ENCODE measurements around the gene CHRM1. TPM values are rescaled to one million over a fixed set of nuclear protein-coding genes. Genes with fewer than 3 reads are reported as not detected.

The CHRM1 gene
- total RNA-seq, 1 experiment from 2014 or later: 0.10 TPM

- Histone ChIP-seq H3K9me2 (ENCODE audit: insufficient read depth) (no peaks in the 10 kb centered on the region), H3K36me3 (ENCODE audit: control insufficient read depth in 1 of 2, insufficient read depth in 2 of 2, low read length in 2 of 2) (peaks cover 41 to 60% of the 10 kb centered on the region in 2 experiments), H2AFZ (ENCODE audit: low read depth, low read length, poor library complexity, severe bottlenecking) (no peak overlapping the region), H3K79me2 (ENCODE audit: insufficient read depth, low read length) (peaks cover 43% of the 10 kb centered on the region), H3K4me1 (ENCODE audit: control insufficient read depth in 1 of 2, insufficient read depth in 2 of 2, low read length in 2 of 2) (peaks cover 25 to 62% of the 10 kb centered on the region in 2 experiments), H3K27me3 (ENCODE audit: insufficient read depth, low read length) (no peaks in the 10 kb centered on the region), H4K20me1 (ENCODE audit: insufficient read depth) (peaks cover 30% of the 10 kb centered on the region; the same call in 1 of the 2 replicates), H3K9me3 (ENCODE audit: control insufficient read depth in 1 of 2, insufficient read depth in 1 of 2, low read depth in 1 of 2, low read length in 2 of 2) (no peaks in the 10 kb centered on the region), H3K9ac (ENCODE audit: low read length) (no peak overlapping the region), H3K4me2 (ENCODE audit: low read length) (peak overlapping the region; percentile 31; the same call in 1 of the 2 replicates), H3K4me3 (replicated peaks in 1 of 2; ENCODE audit: low read depth in 1 of 2, low read length in 2 of 2) (no peak overlapping the region), H3K27ac (ENCODE audit: low read depth, low read length) (peak overlapping the region; percentile 54; the same call in 1 of the 2 replicates)
- intact Hi-C loops (cut with micrococcal nuclease): no loop called here
- ChIA-PET CTCF (interaction anchor here (1.6 kb wide), 1 partner anchor 132 kb away, joined by 4 read pairs; no protein-coding TSS in a partner anchor), RAD21 (ENCODE audit: low non-redundant PET in 1 of 2, low total read pairs in 2 of 2, uncharacterized antibody in 2 of 2, unreplicated experiment in 2 of 2) (no interaction called here), POLR2A (no interaction called here)
- BruUV-seq (replicated peaks): TSS peak; percentile 3
- DNase-seq (ENCODE audit: low read depth, low spot score): no peak
- TF ChIP-seq JUND (IDR thresholded peaks at IDR 0.05): no peak
- TF ChIP-seq POLR2AphosphoS5 (IDR thresholded peaks at IDR 0.05; ENCODE audit: low read depth, low read length): 0 out of 2 replicates have a peak, but pooled peaks have one; percentile 33
- ATAC-seq: no peak
Measured at GRCh38 chr11:62888406-62888805, 32.8 kb downstream of the CHRM1 start.

- Histone ChIP-seq H4K20me1 (ENCODE audit: insufficient read depth) (peaks cover 39% of the 10 kb centered on the region; the same call in 1 of the 2 replicates), H3K9ac (ENCODE audit: low read length) (no peak overlapping the region), H3K79me2 (ENCODE audit: insufficient read depth, low read length) (peaks cover 72% of the 10 kb centered on the region), H3K4me2 (ENCODE audit: low read length) (peak overlapping the region; percentile 4; the same call in 1 of the 2 replicates), H3K36me3 (ENCODE audit: control insufficient read depth in 1 of 2, insufficient read depth in 2 of 2, low read length in 2 of 2) (peaks cover 53 to 76% of the 10 kb centered on the region in 2 experiments), H3K9me2 (ENCODE audit: insufficient read depth) (no peaks in the 10 kb centered on the region), H3K27ac (ENCODE audit: low read depth, low read length) (no peak overlapping the region), H2AFZ (ENCODE audit: low read depth, low read length, poor library complexity, severe bottlenecking) (no peak overlapping the region), H3K27me3 (ENCODE audit: insufficient read depth, low read length) (no peaks in the 10 kb centered on the region), H3K4me1 (ENCODE audit: control insufficient read depth in 1 of 2, insufficient read depth in 2 of 2, low read length in 2 of 2) (peaks cover 39 to 83% of the 10 kb centered on the region in 2 experiments), H3K4me3 (replicated peaks in 1 of 2; ENCODE audit: low read depth in 1 of 2, low read length in 2 of 2) (no peak overlapping the region), H3K9me3 (ENCODE audit: control insufficient read depth in 1 of 2, insufficient read depth in 1 of 2, low read depth in 1 of 2, low read length in 2 of 2) (no peaks in the 10 kb centered on the region)
- intact Hi-C loops (cut with micrococcal nuclease): no loop called here
- no peak for ATAC-seq
- CTCF ChIA-PET: interaction anchor here (0.9 kb wide), 1 partner anchor 135 kb away, joined by 4 read pairs; no protein-coding TSS in a partner anchor
- RAD21 ChIA-PET (ENCODE audit: low non-redundant PET in 1 of 2, low total read pairs in 2 of 2, uncharacterized antibody in 2 of 2, unreplicated experiment in 2 of 2): interaction anchor here in 1 of 2 experiments (0.6 kb wide), 1 partner anchor 42 kb away, joined by 4 read pairs; no protein-coding TSS in a partner anchor
- no TSS peak for BruUV-seq (replicated peaks)
- DNase-seq (ENCODE audit: low read depth, low spot score): no peak
- POLR2A ChIA-PET: interaction anchor here (1.2 to 2.1 kb wide), 4 partner anchors 9 to 44 kb away, joined by 3 to 9 read pairs (median 7); no protein-coding TSS in a partner anchor
- no peak for TF ChIP-seq EGR1 (IDR thresholded peaks at IDR 0.05; ENCODE audit: low read depth)
- TF ChIP-seq YY1 (IDR thresholded peaks at IDR 0.05; ENCODE audit: extremely low read depth, insufficient replicate concordance, low read depth, low read length): no peak
- no peak for TF ChIP-seq ELF1 (IDR thresholded peaks at IDR 0.05; ENCODE audit: borderline replicate concordance, low read depth)
- no peak for TF ChIP-seq ZFX (IDR thresholded peaks at IDR 0.05)
- no peak for TF ChIP-seq TCF7L2 (IDR thresholded peaks at IDR 0.05; ENCODE audit: borderline replicate concordance, extremely low read depth, insufficient read depth, insufficient read length)
- TF ChIP-seq ZBTB33 (IDR thresholded peaks at IDR 0.05; ENCODE audit: extremely low read depth, insufficient replicate concordance, low read length): no peak
- no peak for TF ChIP-seq ATF3 (IDR thresholded peaks at IDR 0.05)
- no peak for TF ChIP-seq MAX (IDR thresholded peaks at IDR 0.05)
- TF ChIP-seq CBX3 (IDR thresholded peaks at IDR 0.05; ENCODE audit: low read depth): no peak
- TF ChIP-seq SIN3A (IDR thresholded peaks at IDR 0.05; ENCODE audit: low read depth): no peak
- TF ChIP-seq CTCF (IDR thresholded peaks at IDR 0.05 in 2 of 3, conservative IDR thresholded peaks at IDR 0.05 in 1 of 3; ENCODE audit: borderline replicate concordance in 1 of 3, insufficient read depth in 1 of 3, low read depth in 2 of 3, low read length in 2 of 3): no peak
- no peak for TF ChIP-seq POLR2AphosphoS5 (IDR thresholded peaks at IDR 0.05; ENCODE audit: low read depth, low read length)
- no peak for TF ChIP-seq CEBPB (IDR thresholded peaks at IDR 0.05; ENCODE audit: low read depth)
- TF ChIP-seq EZH2phosphoT487 (IDR thresholded peaks at IDR 0.05; ENCODE audit: borderline replicate concordance): no peak
Measured at GRCh38 chr11:62885137-62885750, 35.9 kb downstream of the CHRM1 start.
